K562 (cell line): ENCODE data around the gene UCP3. TPM values are rescaled to one million over a fixed set of nuclear protein-coding genes. Genes with fewer than 3 reads are reported as not detected.

ENCODE experiments used
- ARID3A ChIP-seq: IDR thresholded peaks from 2 replicates; pipeline ENCODE4 v1.6.1; 2012; ENCODE audit warnings: low read depth, low read length, improper control_type of control experiment, borderline replicate concordance
- CGGBP1 ChIP-seq: fragments of 250-450 bp; sonication (Bioruptor Pico); IDR thresholded peaks from 2 replicates; pipeline ENCODE4 v1.9.0; 2021; ENCODE audit warnings: mild to moderate bottlenecking
- CHD1 ChIP-seq: fragments of 200-600 bp; sonication (generic); IDR thresholded peaks from one replicate; pipeline ENCODE4 v1.6.1; 2012; ENCODE audit warnings: mild to moderate bottlenecking, moderate library complexity, low read length, inconsistent platforms
- CLOCK ChIP-seq: fragments of 250-450 bp; sonication (Bioruptor Pico); IDR thresholded peaks from 2 replicates; pipeline ENCODE4 v1.4.0; 2020; ENCODE audit warnings: mild to moderate bottlenecking, moderate library complexity, borderline replicate concordance
- HIVEP1 ChIP-seq: fragments of 250-450 bp; sonication (Bioruptor Pico); IDR thresholded peaks from 2 replicates; pipeline ENCODE4 v1.4.0; 2020; ENCODE audit warnings: mild to moderate bottlenecking
- IRF2 ChIP-seq: sonication (generic); formaldehyde crosslinking; IDR thresholded peaks from 2 replicates; pipeline ENCODE4 v1.8.1; 2022; ENCODE audit warnings: mild to moderate bottlenecking, missing genetic modification reagents
- NFIC ChIP-seq: fragments of 450-650 bp; IDR thresholded peaks from 2 replicates; pipeline ENCODE4 v1.6.1; 2017; ENCODE audit warnings: mild to moderate bottlenecking, inconsistent platforms
- PBX2 ChIP-seq, 2 experiments: IDR thresholded peaks in 1 of 2; conservative IDR thresholded peaks in 1 of 2; 2 replicates each; pipeline ENCODE4 v1.6.1; 2016; ENCODE audit warnings: low read depth in 2 of 2, mild to moderate bottlenecking in 1 of 2, missing compliant biosample characterization in 1 of 2, missing genetic modification characterization in 1 of 2, moderate library complexity in 1 of 2
- PTBP1 ChIP-seq: fragments of 200-400 bp; formaldehyde crosslinking; IDR thresholded peaks from 2 replicates; pipeline ENCODE4 v1.6.1; 2017; ENCODE audit warnings: low read depth, low read length
- SMC3 ChIP-seq: conservative IDR thresholded peaks from 2 replicates; pipeline ENCODE4 v1.6.1; 2011; ENCODE audit warnings: low read depth, low read length, improper control_type of control experiment; ENCODE audit not compliant: insufficient read depth
- XRCC3 ChIP-seq: fragments of 450-650 bp; IDR thresholded peaks from 2 replicates; pipeline ENCODE4 v1.6.1; 2017; ENCODE audit warnings: mild to moderate bottlenecking, moderate library complexity
- ZNF224 ChIP-seq: sonication (generic); formaldehyde crosslinking; IDR thresholded peaks from 2 replicates; pipeline ENCODE4 v1.8.0; 2022; ENCODE audit warnings: mild to moderate bottlenecking, missing genetic modification reagents
- ZNF347 ChIP-seq: fragments of 450-650 bp; formaldehyde crosslinking; IDR thresholded peaks from 2 replicates; pipeline ENCODE4 v1.4.0; 2020; ENCODE audit warnings: low read depth, mild to moderate bottlenecking, moderate library complexity
- ZNF740 ChIP-seq, 3 experiments: fragments of 200-800 bp in 1 of 3; sonication (Bioruptor generic) in 1 of 3; sonication (generic) in 1 of 3; formaldehyde crosslinking in 1 of 3; IDR thresholded peaks; 2 replicates each; pipeline versions ENCODE4 v1.6.1 to v1.8.0; 2016 to 2022; ENCODE audit warnings: mild to moderate bottlenecking in 2 of 3, missing compliant biosample characterization in 2 of 3, missing genetic modification characterization in 2 of 3, missing genetic modification reagents in 1 of 3
- polyA plus RNA-seq, 8 experiments: library from polyadenylated mRNA; depleted of rRNA in 4 of 8; stranded (reverse) in 5 of 8; unstranded in 3 of 8; fragments of >200 nt; fragmentation: Nextera tagmentation in 2 of 8; fragmentation: Illumina TruSeq in 1 of 8; extraction: Ambion mirVana in 2 of 8; extraction: Trizol in 1 of 8; gene quantifications; 2 replicates each; pipeline versions ENCODE4 v1.2.1 to v1.2.3, GENCODE V29; 2011 to 2014; ENCODE audit warnings: inconsistent platforms in 1 of 8, missing spikeins in 1 of 8
- total RNA-seq, 7 experiments: library from RNA; depleted of rRNA in 6 of 7; stranded (reverse); fragments of >200 nt in 6 of 7; fragmentation: Illumina TruSeq in 2 of 7; extraction: Trizol in 2 of 7; gene quantifications; 2 replicates each; pipeline versions ENCODE4 v1.2.1 to v1.2.3, GENCODE V29; 2011 to 2021; ENCODE audit warnings: low replicate concordance in 1 of 7

The UCP3 gene
- total and polyA plus RNA-seq, 9 of the 15 experiments (the other 6 are each of a cell fraction or from before 2014, with no cell fraction given): 0.05 to 0.65 (median 0.25) TPM; not detected in 2

GRCh38 chr11:74009675-74010305, 905 bp upstream of the UCP3 start (continued):
- TF ChIP-seq HIVEP1 (CRISPR knock-in tag) (no peak), XRCC3 (no peak), ZNF347 (CRISPR knock-in tag) (no peak), PBX2 (CRISPR knock-in tag; IDR thresholded peaks at IDR 0.05; ENCODE audit: low read depth) (no peak), PBX2 (tag; conservative IDR thresholded peaks at IDR 0.05; ENCODE audit: low read depth) (peak; percentile 71), CHD1 (no peak), SMC3 (no peak), NFIC (no peak), ZNF740 (CRISPR knock-in tag; IDR thresholded peaks at IDR 0.05) (no peak), ZNF740 (tag; IDR thresholded peaks at IDR 0.05) (no peak), CGGBP1 (CRISPR knock-in tag) (no peak), IRF2 (CRISPR knock-in tag) (no peak), ARID3A (no peak), ZNF224 (no peak), CLOCK (CRISPR knock-in tag) (no peak), PTBP1 (no peak)
